Coronary artery (tissue), 2 donors: Measurements from ENCODE around the gene NLGN1.

Experiments
- DNase-seq: peaks from one replicate; pipeline ENCODE4 v3.0.0-alpha.2; 2017; ENCODE audit warnings: low spot score
- H3K27ac ChIP-seq, 2 donors: fragments of 200-600 bp; sonication (generic); one replicate each; pipeline ENCODE4 v1.5.1; 2016 to 2019
- H3K4me3 ChIP-seq: fragments of 200-600 bp; sonication (generic); 2 replicates; pipeline ENCODE4 v1.5.1; 2016; ENCODE audit warnings: mild to moderate bottlenecking, moderate library complexity
- CTCF ChIP-seq: fragments of 200-600 bp; sonication (generic); IDR thresholded peaks from one replicate; pipeline ENCODE4 v1.5.1; 2019; ENCODE audit warnings: antibody characterized with exemption

NLGN1 gene

GRCh38 chr3:173933113-173933512 is 535.6 kb downstream of the NLGN1 start:
- Histone ChIP-seq H3K4me3 (no peak overlapping the region), H3K27ac (no peak overlapping the region)
- no peak for DNase-seq
- no peak for TF ChIP-seq CTCF

- Histone ChIP-seq H3K4me3 (no peak overlapping the region), H3K27ac (no peak overlapping the region)
- TF ChIP-seq CTCF = no peak
- DNase-seq = no peak
Measured at GRCh38 chr3:173936316-173936715, 538.8 kb downstream of the NLGN1 start.

GRCh38 chr3:173938159-173938558 is 540.6 kb downstream of the NLGN1 start:
- no peak for DNase-seq
- Histone ChIP-seq H3K4me3 (no peak overlapping the region), H3K27ac (no peak overlapping the region)
- TF ChIP-seq CTCF = no peak

- DNase-seq = no peak
- no peak for TF ChIP-seq CTCF
- Histone ChIP-seq H3K27ac (no peak overlapping the region), H3K4me3 (no peak overlapping the region)
Measured at GRCh38 chr3:173938616-173939015, 541.1 kb downstream of the NLGN1 start.

GRCh38 chr3:173939331-173939730 is 541.8 kb downstream of the NLGN1 start:
- no peak for DNase-seq
- H3K4me3 ChIP-seq = no peak overlapping the region
- TF ChIP-seq CTCF = no peak
- no peak overlapping the region for H3K27ac ChIP-seq

- Histone ChIP-seq H3K27ac (no peak overlapping the region), H3K4me3 (no peak overlapping the region)
- no peak for TF ChIP-seq CTCF
- DNase-seq = no peak
Measured at GRCh38 chr3:173943264-173943663, 545.7 kb downstream of the NLGN1 start.

- no peak overlapping the region for H3K4me3 ChIP-seq
- TF ChIP-seq CTCF = no peak
- DNase-seq = no peak
- H3K27ac ChIP-seq = no peak overlapping the region
Measured at GRCh38 chr3:173945170-173945569, 547.6 kb downstream of the NLGN1 start.
